Hippocampal formation (tissue), 2 donors: ENCODE measurements around the gene RASEF.

Experiments used
- DNase-seq, 2 donors: peaks; one replicate each; lab custom pipeline; 2025; lab: John Stamatoyannopoulos, UW

The RASEF gene

DNA sequence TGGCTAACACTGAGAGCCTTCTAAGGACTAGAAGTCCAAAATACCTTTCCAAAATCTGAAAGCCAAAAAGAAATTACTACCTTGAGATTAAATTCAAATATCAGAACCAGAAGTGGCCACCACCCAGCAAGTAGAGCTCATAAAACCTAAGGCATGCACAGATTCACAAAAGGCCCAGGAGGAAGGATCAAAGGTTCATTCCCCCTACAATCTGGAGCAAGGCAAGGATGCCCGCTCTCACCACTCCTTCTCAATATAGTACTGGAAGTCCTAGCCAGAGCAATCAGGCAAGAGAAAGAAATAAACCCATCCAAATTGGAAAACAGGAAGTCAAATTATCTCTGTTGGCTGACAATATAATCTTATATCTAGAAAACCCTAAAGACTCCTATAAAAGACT, 6.0 kb downstream of the RASEF start:
- DNase-seq: no peak

DNA sequence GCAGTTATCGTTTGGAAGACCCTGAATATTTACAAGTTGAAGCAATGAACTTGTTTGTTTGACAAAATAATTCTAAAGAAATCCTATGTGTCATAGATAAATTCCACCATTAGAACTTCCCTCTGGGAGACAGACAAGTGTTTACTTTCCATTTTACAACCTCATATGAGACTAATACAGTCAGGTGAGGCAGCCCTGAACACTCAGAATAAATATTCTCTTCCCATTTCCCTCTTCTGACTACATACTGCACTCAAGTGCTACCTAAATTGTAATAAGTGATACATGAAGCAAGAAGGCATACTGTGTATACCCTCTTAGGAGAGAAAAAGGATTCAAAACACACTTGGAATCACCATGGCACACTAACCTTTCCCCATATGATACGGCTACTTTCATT, 6.8 kb downstream of the RASEF start:
- DNase-seq: no peak

DNA sequence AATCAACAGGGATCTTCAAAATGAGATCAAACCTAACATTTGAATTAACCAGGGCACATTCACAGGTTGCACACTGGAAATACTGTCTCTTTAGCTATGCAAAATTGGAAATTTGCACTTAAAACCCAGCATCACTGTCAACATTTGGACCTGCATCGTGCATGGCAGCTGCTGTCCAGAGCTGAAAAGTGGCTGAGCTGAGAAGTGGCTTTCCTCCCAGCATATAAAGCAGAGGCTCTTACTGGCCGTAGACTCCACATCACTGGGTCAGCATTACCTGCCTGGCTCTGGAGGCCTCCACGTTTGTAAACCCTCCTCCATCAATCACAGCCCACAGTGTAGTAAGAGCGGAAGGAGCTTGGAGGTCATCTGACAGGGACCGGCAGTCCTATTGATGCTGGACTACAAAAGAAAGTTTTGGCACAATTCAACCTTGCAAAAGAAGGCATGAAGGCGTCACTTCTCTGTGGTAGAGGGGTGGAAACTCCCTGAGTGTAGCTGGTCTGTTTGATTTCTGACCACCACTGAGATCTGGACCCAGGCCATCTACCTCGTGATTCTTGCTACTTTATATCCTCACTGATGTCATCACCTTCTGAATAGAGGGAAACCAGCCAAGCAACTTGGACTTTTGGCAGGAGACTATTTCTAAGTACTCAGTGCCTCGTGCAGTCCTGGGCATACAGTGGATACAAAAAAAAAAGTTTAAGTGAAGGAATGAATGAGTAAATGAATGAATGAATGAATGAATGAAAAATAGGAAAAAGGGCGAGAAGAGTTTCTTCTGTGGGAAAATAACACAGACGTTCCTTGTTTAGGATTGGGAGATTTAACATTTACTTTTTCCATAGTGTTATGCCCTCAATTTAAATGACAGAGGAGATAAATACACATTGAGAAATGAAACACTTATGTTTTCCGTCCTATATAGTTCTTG, 14.8 kb downstream of the RASEF start:
- no peak for DNase-seq

DNA sequence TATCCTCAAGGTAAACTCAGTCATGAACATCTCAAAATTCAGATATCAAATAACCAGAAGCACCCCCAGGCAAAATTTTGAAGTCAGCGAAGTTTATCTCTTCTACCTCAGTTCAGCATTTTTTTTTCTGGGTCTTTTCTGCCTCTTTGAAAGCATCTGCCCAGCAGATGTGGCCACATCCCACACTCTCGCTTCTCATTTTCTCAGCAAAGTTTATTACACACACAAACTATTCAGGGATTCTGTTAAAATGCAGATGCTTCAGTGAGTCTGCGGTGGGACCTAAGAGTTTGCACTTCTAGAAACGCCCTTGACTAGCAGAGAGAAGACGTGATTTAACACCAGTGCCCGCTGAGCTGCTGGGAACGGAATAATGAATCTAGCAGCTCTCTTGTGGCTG, 19.3 kb downstream of the RASEF start:
- no peak for DNase-seq

DNA sequence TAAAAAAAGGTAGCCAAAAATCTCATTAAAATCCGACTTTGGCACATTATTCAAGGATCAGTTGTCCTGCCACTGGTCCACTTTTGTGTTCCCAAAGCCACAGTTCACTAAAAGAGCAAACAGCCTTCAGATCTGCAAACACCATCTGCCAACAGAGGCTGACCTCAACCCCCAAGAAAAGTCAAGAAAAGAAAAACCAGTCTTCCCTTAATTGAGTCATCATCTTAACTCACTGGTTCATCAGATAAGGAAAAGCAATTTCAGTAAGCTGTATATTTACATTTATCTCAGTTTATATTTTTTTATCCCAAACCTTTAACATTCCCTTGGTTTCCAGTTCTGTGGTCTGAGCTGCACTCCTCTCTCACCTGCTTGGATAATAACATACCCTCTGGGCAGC, 21.2 kb downstream of the RASEF start:
- no peak for DNase-seq

DNA sequence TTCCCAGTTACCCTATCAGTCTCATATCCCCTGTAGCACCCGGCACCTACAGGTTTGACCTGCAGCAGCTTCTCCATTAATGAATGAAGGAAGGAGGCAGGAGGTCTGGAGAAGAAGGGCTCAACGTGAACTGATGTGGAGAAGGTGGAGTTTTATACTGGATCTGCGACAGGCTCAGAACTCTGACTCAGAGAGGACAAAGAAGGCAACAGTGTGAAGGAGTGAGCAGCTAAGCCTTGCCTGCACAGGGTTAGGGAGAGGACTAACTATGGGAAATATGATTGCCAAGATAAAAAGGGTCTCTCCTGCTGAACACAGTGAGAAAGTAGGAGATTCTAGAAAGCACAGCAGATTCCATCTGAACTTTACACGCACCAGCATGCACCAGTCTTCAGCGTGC, 23.6 kb downstream of the RASEF start:
- no peak for DNase-seq

DNA sequence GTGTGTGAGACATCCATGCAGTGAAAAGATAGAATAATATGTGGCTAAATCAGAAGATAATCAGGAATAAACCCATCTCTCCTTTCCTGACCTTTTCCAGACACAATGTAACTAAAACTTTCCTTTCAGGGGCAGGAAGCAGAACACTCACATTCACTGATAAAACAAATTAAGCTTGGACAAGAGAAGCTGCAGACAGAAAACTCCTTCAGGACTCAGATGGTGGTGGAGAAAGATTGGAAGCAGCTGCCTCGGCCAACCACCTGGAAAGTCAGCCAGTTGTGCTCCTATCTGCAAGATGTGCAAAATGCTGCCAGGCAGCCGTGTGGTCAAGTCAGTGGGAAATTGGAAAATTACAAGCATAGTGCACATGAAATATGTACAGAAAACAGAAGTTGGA, 26.9 kb downstream of the RASEF start:
- no peak for DNase-seq

DNA sequence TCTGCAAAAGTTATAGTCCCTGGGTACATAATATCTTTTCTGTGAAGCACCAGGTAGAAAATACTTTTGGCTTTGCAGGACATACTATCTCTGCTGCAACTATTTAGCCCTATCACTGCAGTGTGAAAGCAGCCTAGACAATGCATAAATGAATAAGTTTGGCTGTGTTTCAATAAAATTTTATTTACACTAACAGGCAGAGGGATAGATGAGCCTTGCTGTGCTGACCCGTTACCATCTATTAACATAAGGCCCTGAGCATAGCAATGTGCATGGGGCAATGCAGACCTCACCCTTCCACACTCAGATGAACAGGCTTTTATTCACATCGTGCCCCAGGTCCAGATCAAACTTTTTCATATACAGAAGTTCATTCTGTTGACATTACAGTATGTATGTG, 27.8 kb downstream of the RASEF start:
- no peak for DNase-seq

DNA sequence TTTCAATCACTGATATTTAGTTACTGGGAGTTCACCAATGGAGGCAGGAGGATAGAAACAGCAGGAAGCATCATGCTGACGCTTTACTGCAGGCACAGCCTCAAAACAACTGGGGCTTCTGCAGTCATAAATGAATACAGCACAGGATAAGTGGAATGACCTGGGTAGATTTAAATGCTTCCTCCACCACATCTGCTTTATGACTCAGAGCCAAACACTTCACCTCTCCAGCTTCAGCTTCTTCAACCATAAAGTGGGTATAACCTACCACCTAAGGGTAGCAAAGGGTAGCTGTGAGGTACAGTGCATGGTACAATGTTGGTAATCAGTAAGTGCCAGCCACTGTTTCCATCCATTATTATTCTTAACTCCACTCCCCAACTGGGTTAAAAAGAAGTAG, 28.4 kb downstream of the RASEF start:
- DNase-seq: no peak

DNA sequence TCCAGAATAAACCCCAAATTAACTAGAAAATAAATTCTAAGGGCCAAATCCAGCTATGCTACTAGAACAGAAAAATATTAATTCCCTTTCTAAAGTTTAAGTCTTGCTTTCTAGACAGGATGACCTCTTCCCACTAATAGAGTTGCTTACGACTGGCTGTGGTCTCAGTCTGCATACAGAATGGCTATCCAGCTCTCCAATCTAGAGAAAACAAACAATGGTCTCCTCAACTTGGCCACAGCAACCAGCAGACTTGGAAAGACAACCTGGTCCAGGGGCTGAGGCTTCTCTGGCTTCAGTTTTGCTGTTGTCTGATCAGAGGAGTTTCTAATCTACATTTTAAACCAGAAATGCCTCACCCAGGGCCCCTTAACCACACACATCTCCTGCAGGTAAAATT, 28.9 kb downstream of the RASEF start:
- no peak for DNase-seq

DNA sequence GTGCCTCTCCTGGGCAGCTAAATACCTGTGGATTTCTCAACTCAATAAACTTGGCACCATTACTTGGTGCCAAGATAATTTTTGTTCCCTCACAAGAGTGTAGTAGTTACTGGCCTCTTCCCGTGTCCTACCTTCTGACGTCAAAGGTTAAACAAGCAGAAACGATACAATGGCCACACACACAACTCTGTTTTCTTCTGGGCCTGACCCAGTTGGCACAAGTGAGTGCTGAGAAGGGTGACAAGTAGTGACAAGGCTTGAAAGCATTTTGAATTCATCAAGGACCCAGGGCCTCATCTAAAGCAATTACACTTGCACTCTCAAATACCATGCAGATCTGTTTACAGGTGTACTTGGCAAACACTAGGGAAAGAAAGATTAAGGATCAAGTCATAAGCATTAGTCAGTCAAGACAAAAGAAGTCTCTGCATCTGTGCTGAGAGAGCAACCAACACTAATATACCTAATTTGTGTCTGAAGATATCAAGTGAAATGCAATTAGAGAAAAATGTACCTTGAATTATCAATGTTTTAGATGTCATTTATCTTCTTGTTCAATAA, 30.8 kb downstream of the RASEF start:
- no peak for DNase-seq

DNA sequence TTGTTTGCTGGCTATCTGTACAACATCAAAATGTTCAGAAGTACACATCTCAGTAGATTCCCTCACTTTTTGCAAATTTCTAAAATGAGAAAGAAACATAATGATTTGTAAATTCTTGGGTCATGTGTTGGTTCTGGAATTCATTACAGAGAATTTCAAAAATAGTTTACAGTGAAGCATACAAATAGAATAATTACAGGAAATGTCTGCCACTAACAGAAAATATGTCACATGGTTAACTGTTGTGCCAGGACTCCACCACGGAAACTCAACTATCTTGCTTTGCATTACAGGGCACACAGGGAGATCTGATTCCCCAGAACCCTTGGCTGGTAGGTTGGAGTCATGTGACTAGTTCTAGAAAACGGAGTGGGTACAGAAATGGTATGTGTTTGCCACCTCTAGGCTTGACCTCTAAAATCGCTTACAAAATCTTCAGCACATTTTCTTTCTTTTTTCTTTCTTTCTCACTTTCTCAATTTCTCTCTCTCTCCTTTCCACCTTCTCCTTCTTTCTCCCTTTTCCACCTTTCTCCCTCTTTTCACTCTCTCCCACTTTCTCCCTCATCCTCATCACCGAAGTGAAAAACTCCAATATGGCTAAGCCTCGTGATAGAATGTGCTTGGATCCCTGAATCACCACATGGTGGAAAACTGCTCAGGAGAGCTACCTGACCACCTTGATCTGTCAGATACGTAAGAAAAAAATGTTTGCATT, 32.4 kb downstream of the RASEF start:
- no peak for DNase-seq

DNA sequence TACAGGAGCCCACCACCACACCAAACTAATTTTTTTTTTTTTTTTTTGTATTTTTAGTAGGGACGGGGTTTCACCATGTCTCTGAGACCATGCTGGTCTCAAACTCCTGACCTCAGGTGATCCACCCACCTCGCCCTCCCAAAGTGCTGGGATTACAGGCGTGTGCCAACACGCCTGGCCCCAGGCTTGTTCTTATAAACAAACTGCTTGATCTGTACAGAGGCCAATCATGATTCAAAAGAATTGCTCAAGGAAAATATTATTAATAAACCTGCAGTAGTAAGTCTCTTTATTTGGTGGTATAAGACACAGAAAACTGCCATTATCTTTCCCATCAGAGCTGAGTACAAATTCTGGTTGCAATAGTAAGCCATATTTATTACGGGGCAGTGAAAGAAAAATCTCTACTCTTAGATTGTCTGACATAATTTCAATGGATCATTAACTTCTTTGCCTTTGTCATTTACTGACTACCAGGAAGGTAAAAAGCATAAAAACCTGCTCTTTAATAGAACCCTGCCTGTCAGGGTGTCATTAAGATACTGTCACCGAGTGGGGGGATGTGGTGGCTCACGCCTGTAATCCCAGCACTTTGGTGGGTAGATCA, 33.3 kb downstream of the RASEF start:
- no peak for DNase-seq

DNA sequence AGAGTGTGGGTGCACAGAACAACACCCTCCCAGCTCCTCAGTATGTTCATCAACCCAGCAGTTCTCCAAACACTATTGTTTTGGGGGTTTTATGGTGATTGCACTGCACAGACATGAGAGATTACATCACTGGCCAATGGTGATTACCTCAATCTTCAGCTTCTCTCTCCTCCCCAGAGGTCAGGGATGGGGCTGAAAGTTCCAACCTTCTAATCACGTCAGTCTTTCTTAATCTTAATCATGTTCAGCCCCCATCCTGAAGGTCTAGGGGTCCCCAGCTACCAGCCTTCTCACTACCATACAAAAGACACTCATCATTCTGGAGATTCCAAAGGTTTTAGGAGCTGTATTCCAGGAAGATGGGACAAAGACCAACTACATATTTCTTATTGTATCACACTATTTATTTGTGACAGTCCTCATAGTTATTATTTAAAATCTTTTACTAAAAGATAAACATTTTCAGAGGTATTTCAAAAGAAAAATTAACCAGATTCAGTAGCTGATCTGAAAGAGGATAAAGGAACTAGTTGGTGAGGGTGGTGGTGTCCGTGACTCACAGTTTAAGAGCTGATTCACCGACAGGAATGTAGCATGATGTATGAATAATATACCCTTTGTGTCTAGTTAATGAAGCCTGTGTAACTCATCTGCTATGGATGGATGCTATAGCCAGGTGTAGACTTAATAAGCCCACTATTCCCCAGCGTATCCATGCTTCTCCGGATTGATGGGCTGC, 35.6 kb downstream of the RASEF start:
- no peak for DNase-seq

DNA sequence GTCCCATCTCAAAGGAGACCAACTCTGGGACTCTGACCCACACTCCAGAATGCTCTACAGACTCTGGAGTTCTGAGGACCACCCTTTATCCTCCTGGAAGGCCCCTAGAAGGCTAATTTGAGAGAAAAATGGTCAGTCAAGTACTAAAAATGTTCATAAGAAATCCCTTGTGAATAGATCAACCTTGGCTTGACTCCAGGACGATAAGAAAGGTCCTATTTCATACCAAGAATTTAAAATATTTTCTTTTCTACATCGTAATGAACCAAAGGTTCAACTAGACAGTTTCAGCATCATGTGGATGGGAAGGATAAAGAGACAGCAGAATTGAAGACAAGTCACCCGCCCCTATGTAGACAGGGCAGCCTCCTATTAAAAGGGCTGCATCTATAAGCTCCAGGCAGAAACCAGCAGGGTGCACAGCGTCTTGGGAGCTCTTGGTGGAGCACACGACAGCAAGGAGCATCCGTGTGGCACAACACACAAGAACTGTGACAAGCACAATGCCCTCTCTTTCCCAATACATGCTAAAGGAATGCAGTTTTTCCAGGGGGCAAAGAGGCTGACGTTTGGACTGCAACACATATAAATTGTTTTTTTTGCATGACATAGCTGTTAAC, 38.3 kb downstream of the RASEF start:
- no peak for DNase-seq

DNA sequence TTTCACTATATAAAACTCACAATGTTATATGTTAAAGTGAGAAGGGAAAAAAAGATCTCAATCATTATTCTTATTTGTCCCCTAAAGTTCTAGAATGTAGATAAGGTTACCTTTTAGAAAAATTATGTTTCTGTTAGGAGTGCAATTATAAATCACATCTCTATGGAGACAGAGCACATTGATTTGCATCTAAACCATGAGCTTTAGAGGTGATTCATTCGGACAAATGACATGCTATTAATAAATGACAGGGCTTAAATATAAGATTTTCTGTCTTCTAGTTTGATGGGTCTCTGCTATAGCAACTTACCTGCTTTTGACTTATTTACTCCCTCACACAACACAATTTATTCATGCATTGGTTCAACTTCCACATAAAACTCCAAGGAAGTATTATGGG, 39.8 kb downstream of the RASEF start:
- DNase-seq: no peak

DNA sequence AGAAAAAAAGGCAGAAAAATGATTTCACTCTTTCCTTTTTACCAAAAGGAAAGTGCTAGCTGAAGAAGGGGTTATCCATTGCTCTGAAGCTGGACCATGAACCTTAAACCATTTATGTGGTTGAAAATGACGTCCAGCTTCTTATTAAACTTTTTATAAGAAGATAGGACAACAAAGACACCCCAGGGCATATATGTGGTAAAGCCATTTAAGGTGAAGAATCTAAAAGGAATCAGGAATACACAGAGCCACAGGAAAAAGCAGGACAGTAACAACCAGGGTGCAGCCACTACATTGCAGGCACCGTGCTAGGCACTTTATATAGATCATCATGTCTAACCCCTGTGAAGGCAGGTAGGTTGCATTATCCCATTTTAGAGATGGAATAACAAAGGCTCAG, 42.1 kb downstream of the RASEF start:
- no peak for DNase-seq

DNA sequence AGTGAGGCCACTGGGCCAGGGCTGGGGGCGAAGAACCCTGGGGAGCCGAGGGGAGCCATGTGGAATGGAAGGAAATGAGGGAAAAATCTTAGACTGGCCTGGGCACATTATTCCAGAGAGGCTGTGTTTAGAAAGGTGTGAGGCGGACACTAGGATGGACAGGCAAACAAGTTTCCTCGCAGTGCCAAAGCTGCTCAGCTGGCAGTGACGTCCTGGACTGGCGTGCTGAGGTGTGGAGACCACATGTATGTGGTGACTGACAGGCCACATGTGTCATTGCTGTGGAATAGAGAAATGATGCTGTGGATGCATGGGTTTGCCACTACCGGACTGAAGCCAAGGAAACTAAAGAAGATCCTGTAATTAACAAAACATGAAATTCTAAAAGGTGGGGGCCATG, 42.6 kb downstream of the RASEF start:
- DNase-seq: no peak

DNA sequence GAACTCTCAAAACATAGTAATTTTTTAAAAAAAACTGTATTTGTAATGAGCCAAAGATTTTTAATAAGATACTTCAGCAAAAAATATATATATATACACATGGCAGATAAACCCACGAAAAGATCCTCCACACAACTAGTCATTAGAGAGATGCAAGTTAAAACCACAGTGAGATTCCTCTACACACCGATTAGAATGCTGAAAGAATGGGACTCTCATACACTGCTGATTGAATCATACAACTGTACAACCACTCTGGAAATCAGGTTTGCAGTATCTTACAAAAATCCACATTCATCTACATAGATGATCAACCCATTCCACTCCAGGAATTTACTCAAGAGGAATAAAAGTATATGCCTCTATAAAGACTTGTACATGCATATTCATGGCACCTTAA, 43.7 kb downstream of the RASEF start:
- no peak for DNase-seq

DNA sequence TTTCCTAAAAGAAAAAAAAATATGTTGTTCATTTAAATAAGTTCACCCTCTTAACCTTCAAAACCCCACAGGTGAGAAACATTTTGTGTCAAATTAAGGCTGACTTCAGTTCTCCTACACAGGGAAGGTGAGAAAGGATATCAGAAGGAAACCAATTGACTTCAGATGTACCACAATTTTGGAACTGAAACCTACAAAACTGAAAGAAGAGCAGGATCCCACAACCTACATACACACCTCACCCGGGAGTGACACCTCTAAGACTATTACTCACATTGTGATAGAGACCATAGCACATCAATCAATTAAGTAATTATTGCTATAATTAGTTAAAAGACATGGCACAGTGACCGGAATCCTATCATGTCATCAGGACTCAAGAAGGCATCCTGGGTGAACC, 47.0 kb downstream of the RASEF start:
- no peak for DNase-seq

DNA sequence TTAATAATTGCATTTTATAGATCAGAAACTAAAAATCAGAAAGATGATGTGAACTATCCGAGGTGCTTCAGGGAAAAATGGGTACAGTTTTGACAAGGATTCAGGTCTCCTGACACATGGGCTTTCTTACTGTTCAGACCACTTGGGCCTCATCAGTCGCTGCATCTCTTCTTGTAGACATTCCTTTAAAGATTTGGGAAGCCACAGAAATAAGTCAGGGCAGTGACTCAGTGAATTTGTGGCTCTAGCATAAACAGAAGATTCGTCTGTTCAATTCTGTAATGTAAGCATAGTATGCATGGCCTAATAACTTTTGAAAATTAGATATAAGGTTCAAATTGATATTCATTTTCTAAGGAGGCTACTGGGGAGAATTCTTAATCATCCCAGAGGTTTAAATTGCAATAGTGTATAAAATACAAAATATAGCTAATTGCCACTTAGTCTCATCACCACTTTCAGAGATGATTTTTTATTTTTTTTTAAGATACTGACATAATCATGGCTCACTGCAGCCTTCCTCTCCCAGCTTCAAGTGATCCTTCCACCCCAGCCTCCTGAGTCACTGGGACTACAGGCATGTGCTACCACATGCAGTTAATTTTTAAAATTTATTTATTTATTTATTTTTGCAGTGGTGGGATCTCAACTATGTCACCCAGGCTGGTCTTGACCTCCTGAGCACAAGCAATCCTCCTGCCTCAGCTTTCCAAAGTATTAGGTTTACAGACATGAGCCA, 48.9 kb downstream of the RASEF start:
- DNase-seq: no peak
